ENCODE data around the gene DEPDC1B.

Gene DEPDC1B

GRCh38 chr5:60549841-60550240 lies 150.1 kb downstream of the DEPDC1B start:
- no peak for TF ChIP-seq CTCF (IDR thresholded peaks at IDR 0.05)

Data from LNCAP (cell line).